HG03175 (cell line): ENCODE results near the gene PSMB10.
"Not testable (repeated sequence)": the region's sequence is repeated elsewhere in the genome, so short reads cannot be mapped to it uniquely, and the experiment has no call there.

Experiments used
- ATAC-seq: cut with Tn5 transposase; IDR thresholded peaks from one replicate; pipeline ENCODE4 v1.9.1; 2021; ENCODE audit warnings: mild to moderate bottlenecking, moderate library complexity; ENCODE audit not compliant: unreplicated experiment

The PSMB10 gene

GRCh38 chr16:67943256-67943618, 6.6 kb upstream of the PSMB10 start:
- no peak for ATAC-seq

DNA sequence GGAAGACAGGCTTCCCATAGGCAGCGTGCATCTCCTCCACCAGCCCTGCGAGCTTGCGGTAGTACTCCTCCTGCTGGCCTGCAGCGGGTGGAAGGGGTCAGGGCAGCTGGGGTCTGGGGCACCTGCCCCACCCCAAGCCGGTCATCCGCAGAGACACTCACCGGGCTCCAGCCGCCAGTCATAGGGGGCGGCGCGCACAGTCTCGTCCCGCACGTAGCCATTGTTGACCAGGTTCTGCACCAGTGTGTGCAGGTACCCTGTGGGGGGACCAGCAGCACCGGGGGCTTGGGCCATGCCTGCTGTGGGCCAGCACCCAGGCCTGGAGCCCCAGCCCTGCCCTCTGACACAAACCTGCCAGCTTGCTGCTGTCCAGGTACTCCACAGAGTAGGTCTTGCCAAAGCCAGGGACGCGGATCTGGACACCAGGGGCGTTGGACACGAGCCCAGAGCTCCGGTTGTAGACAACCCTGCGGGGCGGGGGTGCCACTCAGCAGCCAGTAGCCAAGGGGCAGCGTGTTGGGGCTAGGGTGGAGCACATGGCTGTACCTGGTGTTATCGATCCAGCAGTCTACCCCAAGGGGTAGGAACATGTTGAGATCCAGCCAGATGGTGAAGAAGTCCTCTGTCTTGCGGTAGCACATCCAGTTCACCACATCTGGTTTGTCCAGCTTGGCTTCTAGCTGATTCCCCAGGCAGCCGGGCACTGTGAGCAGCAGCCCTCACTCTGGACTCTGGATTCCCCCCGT, 6.0 kb upstream of the PSMB10 start:
- no peak for ATAC-seq

- ATAC-seq, result no peak
Measured at GRCh38 chr16:67942200-67942509, 5.5 kb upstream of the PSMB10 start.

DNA sequence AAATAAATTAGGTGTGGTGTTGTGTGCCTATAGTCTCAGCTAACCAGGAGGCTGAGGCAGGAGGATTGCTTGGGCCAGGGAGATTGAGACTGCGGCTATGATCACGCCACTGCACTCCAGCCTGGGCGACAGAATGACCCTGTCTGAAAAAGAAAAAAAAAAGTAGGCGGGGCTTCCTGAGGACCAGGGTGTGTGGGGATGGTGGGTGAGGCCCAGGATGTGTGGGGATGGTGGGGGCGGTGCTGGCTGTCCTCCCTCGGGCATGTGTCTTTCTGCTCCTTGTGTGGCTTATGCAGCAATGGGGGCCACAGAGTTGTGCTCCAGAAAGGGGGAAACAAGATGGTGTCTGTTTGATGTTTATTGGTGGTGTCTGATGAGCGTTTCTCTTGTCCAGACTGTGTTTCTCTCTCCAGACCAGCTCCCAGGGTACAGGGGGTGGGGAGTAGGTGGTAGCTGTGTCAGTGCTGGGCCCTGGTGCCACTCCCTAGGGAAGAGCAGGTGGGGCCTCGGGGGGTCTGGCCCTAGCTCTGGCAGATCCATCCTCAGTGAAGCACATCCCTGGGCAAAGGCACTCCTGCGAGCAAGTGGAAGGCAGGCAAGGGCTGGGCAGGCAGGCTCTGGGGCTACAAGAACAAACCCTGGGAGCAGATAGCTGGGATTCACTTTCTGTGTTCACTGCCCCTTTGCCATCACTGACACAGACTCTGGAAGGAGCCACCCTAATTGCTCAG, 5.0 kb upstream of the PSMB10 start:
- no peak for ATAC-seq

DNA sequence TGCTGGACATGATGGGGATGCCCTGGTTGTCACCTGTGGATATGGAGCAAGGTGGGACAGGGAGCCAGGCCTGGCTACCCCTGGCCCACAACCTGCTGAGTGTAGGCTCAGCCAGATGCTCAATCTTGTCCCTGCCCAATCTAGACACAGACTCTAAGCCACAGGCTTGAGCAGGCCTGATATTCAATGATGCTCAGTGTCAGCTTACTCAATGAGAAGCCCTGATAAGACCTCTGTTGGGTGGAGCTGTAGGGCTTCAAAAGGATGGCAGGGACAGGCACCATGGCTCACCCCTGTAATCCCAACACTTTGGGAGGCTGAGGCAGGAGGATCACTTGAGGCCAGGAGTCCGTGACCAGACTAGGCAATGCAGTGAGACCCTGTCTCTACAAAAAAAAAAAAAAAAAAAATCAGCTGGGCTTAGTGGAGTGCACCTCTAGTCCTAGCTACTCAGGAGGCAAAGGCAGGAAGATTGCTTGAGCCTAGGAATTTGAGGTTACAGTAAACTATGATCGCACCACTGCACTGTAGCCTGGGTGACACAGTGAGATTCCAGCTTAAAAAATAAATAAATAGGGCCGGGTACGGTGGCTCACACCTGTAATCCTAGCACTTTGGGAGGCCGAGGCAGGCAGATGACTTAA, 3.9 kb upstream of the PSMB10 start:
- no peak for ATAC-seq

DNA sequence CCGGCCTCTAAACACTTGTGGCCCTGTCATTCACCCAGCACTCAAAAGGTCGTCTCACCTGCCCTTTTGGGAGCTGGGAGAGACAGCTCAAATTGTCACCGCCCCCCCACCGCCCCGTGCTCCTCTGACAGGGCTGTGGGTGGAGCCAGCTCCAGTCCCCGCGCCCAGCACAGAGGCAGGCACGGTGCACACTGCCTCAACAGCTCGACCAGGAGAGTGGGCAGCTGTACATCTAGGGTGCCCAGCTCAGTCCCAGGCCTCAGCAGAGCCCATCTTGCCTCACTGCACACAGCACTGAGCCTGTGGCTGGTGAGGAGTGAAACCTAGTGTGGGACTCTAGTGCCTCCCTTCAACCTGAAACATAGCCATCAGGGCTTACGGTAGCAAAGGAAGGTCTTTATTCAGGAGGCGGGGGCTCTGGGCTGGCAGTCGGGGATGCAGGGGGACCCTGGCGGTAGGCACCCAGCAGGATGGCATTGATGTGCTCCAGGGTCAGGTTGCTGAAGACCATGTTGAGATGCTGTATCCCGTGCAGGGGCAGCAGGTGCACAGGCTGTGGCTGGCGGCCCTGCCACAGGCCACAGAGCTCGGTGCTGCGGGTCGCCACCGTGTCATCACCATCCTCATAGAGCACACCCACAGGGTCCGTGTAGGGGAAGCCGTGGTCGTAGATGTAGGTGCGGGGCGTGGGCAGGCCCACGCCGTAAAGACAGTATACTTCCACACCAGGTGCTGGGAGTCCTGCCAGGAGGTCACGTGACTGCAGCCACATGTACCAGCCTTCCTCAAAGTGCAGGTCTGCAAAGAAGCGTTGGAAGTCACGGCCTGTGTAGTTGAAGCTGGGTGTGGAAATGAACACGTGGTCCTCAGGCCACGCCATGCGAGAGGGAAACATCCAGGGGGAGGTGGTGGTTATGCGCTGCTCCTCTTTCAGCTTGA, 3.1 kb upstream of the PSMB10 start:
- ATAC-seq, result no peak

DNA sequence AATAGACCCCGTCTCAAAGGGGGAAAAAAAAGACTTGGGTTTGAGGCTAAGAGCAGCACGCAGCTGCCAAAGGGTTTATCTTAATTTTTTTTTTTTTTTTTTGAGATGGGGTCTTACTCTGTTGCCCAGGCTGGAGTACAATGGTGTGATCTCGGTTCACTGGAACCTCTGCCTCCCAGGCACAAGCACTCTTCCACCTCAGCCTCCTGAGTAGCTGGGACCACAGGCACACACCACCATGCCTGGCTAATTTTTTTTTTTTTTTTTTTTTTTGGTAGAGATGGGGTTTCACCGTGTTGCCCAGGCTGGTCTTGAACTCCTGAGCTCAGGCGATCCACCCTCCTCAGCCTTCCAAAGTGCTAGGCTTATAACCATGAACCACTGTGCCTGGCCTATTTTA, 1.1 kb upstream of the PSMB10 start:
- ATAC-seq, result not testable (repeated sequence)

DNA sequence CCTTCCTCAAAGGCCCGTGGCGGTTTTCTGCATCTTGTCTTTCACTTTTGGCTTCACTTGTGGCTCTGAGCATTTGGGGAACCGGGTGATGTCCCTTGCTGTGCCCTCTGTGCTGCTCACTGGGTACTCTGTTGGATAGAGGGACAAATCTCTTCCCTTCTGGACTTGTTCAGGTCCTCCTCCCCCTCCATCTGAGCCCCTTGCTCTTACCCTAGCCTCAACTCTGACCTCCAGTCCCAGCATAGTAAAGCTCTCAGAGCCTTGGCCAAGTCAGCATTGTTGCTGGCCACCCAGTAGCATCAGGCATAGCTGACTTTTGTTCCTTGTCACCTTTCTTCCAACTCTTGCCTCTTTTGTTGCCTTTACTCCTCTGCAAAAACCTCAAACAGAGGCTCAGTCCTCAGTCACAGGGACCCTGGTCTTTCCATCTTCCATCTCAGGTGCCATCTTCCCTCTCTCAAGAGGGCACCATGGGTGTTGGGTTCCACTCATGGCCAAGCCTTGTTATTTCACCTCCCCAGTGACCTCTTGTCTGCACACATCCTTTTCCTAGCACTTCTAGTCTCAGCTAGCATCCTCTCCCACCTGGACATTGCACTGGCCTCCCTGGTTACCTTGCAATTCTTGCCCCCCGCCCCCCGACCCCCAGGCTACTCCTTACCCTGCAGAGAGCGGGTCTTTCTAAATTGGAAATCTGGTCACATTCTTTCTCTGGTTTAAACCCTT, 393 bp upstream of the PSMB10 start:
- ATAC-seq, result peak; percentile 59

DNA sequence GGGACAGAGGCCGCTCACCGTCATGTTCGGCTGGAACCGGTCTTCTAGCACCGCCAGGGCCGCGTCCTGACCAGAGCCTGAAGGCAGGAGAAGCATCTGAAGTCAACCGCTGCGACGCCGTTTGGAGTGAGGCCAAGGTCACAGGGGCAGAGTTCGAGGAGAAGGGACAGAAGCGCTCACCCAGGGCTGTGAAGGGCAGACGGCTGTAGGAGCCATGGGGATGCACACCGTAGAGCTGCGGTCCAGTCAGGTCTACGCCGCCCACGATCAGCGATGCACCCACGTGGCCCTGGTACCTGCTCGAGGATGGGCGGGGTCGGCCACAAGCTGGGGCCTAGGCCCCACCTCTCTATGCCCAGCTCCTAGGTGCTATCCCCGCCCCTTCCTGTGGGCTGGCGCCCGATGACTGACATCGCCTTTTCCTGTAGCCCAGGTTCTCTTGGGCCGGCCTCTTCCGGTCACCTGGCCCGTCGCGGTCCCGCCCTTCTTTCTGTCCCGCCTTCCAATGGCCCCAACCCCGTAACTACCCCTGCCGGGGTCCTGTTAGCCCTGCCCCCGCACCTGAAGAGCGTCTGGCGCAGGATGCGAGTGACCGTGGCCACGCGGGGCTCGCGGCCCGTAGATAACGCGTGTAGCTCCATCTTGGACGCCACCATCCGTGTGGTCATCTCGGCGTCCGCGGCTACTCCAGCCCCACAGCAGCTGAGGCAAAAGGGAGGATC, 1.1 kb downstream of the PSMB10 start:
- peak; percentile 93 for ATAC-seq

GRCh38 chr16:67935101-67935401, 1.6 kb downstream of the PSMB10 start:
- no peak for ATAC-seq

- no peak for ATAC-seq
Measured at GRCh38 chr16:67934306-67935100, 2.1 kb downstream of the PSMB10 start.

DNA sequence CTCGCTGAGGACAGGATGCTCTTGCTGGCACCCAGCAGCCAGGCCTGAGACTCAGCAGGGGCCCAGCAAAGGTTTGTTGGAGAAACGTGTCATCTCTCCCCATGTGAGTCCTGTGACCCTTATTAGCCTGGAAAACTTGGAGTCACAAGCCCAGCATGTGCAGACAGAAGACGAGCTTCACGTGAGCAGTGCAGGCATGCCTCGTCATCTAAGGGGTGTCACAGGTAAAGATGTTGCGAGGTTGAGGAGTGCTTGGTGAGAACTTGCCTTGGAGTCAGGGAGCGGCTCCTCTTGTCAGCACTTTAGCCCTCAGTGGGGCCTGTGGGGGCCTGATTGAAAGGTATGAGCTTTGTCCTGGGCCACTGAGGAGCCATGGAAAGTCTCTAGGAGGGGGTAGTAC, 2.8 kb downstream of the PSMB10 start:
- no peak for ATAC-seq

DNA sequence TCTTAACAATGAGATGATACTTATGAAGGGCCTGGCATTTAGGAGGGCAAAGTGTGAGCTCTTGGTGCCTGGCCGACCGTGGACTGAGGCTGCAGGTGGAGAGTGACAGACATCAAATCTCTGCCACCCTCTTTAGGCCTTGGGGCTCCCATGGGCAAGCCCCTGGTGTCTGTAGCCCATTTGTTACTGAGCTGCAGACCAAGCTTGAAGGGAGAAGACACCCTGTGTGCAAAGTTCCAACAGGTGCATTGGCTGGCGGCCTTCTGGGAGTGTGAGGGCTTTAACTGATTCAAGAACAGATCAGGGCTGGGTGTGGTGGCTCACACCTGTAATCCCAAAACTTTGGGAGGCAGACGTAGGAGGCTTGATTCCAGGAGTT, 4.2 kb downstream of the PSMB10 start:
- no peak for ATAC-seq

DNA sequence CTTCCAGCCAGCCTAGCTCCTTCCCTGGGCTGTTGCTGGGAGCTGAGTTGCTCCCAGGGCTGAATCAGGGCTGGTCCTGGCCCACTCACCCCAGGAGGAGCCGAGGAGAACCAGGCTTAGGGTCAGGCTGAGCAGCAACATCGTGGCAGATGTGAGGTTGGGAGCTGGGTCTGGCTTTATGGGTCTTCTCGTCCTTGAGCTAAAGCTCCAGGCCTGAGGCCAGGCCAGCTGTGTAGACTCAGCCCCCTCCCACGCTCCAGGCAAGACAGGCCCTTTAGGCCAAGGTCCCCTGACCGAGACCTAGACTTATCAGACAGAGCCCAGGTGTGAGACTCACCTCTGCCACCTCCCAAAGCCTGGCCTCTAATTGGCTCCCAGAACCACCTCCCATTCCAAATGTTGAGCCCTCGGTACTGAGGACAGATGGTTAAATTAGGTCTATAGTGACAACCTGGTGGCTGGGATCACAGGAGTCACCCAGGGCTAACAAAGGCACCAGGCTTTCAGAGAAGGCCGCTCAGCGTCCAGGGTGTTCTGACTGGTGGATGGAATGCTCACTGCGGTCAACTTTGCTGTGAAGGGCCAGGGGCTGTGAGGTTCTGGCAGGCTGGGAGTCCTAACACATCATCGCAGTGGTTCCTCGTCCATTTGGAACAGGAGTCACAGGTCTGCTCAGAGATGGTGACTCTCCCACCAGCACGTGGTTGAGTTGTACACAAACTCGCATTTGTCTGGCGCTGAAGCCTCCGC, 4.8 kb downstream of the PSMB10 start, which contains the start of gene CTRL:
CTRL (minus strand) TSS at position 151 of the 750 bp plus-strand sequence; CDS start at position 141, 10 bp downstream.
- ATAC-seq, result no peak

DNA sequence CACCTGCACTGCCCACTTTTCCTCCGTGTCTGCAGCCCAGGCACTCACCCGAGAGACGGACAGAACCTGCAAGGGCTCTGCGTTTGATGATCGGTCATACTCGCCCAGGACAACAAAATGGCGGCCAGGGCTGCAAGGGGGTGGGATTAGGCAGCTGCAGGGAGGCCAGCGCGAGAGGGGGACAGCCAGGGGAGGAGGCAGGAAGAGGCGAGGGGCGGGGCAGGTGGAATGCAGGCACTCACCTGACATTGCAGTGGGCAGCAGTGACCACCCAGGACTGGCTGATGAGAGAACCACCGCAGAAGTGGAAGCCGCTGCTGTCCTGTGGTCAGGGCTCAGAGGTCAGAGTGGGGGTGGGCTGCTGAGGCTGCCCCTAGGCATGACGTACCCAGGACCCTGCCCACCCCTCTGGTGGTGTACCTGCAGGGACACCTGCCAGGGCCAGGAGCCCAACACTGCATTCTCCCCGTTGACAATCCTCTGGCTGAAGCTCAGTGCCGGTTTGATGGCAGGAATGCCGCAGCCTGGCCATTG, 5.9 kb downstream of the PSMB10 start:
- ATAC-seq, result no peak

DNA sequence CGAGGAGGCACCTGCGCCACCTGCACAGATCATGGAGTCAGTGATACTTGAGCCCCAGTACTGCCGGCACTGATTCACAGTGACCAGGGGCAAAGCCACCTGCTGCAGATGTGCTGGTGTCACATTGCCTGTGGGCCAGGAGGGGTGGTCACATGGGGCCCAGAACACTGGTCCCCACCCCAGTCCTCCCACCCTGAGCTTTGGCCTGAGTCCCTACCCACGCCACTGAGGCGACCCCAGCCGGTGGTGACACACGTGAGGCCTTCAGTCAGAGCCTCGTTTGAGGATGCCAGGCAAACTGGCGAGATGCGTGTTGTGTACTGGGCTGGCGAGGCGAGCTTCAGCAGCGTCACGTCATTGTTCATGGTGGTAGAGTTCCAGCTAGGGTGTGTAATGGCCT, 6.5 kb downstream of the PSMB10 start:
- no peak for ATAC-seq

GRCh38 chr16:67928561-67929364, 7.9 kb downstream of the PSMB10 start:
- ATAC-seq, result peak; percentile 44
